HepG2 (cell line): Measurements from ENCODE around the gene DLEC1. TPM values are rescaled to one million over a fixed set of nuclear protein-coding genes. Genes with fewer than 3 reads are reported as not detected.

Experiments used
- FOXC1 ChIP-seq: sonication (generic); formaldehyde crosslinking; IDR thresholded peaks from 2 replicates; pipeline ENCODE4 v1.8.0; 2022; ENCODE audit warnings: mild to moderate bottlenecking, missing genetic modification reagents, borderline replicate concordance
- GPBP1L1 ChIP-seq: sonication (generic); formaldehyde crosslinking; IDR thresholded peaks from 2 replicates; pipeline ENCODE4 v1.5.0; 2020; ENCODE audit warnings: mild to moderate bottlenecking, missing genetic modification reagents
- GPN1 ChIP-seq: sonication (generic); formaldehyde crosslinking; IDR thresholded peaks from 2 replicates; pipeline ENCODE4 v1.5.1; 2020; ENCODE audit warnings: missing genetic modification reagents, borderline replicate concordance
- IKZF4 ChIP-seq: sonication (generic); formaldehyde crosslinking; IDR thresholded peaks from 2 replicates; pipeline ENCODE4 v1.5.1; 2020; ENCODE audit warnings: borderline replicate concordance, mild to moderate bottlenecking, low read depth, missing genetic modification reagents; ENCODE audit errors: not compliant biosample characterization
- JDP2 ChIP-seq: sonication (generic); formaldehyde crosslinking; IDR thresholded peaks from 2 replicates; pipeline ENCODE4 v1.8.1; 2022; ENCODE audit warnings: missing genetic modification reagents, borderline replicate concordance
- MIXL1 ChIP-seq: IDR thresholded peaks from 2 replicates; pipeline ENCODE4 v1.6.1; 2016
- PRMT3 ChIP-seq: sonication (generic); formaldehyde crosslinking; IDR thresholded peaks from 2 replicates; pipeline ENCODE4 v1.8.1; 2022; ENCODE audit warnings: low read depth, mild to moderate bottlenecking, moderate library complexity, missing genetic modification reagents, borderline replicate concordance
- SYNCRIP ChIP-seq: fragments of 200-400 bp; formaldehyde crosslinking; IDR thresholded peaks from 2 replicates; pipeline ENCODE4 v1.6.1; 2018; ENCODE audit warnings: mild to moderate bottlenecking, low read depth, low read length; ENCODE audit not compliant: insufficient read depth
- TBX2 ChIP-seq: sonication (generic); formaldehyde crosslinking; IDR thresholded peaks from 2 replicates; pipeline ENCODE4 v1.5.0; 2020; ENCODE audit warnings: missing genetic modification reagents, mild to moderate bottlenecking, borderline replicate concordance
- ZMAT3 ChIP-seq: sonication (generic); formaldehyde crosslinking; conservative IDR thresholded peaks from 2 replicates; pipeline ENCODE4 v1.7.0; 2021; ENCODE audit warnings: missing genetic modification reagents
- ZNF484 ChIP-seq: sonication (generic); formaldehyde crosslinking; IDR thresholded peaks from 2 replicates; pipeline ENCODE4 v1.5.1; 2020; ENCODE audit warnings: mild to moderate bottlenecking, low read depth, missing genetic modification reagents, borderline replicate concordance
- ZNF552 ChIP-seq: sonication (generic); formaldehyde crosslinking; IDR thresholded peaks from 2 replicates; pipeline ENCODE4 v1.9.0; 2022; ENCODE audit warnings: missing genetic modification reagents, mild to moderate bottlenecking, borderline replicate concordance
- polyA plus RNA-seq, 8 experiments: library from polyadenylated mRNA; depleted of rRNA in 3 of 8; stranded (reverse) in 7 of 8; unstranded in 1 of 8; fragments of >200 nt; fragmentation: Illumina TruSeq in 4 of 8; extraction: Trizol in 4 of 8; gene quantifications; 2 replicates each; pipeline versions ENCODE4 v1.2.1 to v1.2.3, GENCODE V29; 2011 to 2016; ENCODE audit warnings: low read depth in 4 of 8, missing spikeins in 1 of 8, mixed read lengths in 1 of 8; ENCODE audit not compliant: insufficient read depth in 1 of 8
- total RNA-seq, 5 experiments: library from RNA; depleted of rRNA; stranded (reverse); fragments of >200 nt; fragmentation: Illumina TruSeq; extraction: Trizol; gene quantifications; 2 replicates each; pipeline ENCODE4 v1.2.3, GENCODE V29; 2016; ENCODE audit warnings: low read depth in 1 of 5
- TF ChIP-seq, protein P1 (sequence below): IDR thresholded peaks from 2 replicates; pipeline ENCODE4 v1.6.1; 2016; ENCODE audit warnings: low read depth, missing genetic modification reagents, missing compliant biosample characterization
- TF ChIP-seq, protein P2 (sequence below): sonication (generic); formaldehyde crosslinking; IDR thresholded peaks from 2 replicates; pipeline ENCODE4 v1.4.0; 2020; ENCODE audit warnings: missing genetic modification reagents

Gene DLEC1
- total and polyA plus RNA-seq, 2 of the 13 experiments (the other 11 are each of a cell fraction or from before 2014, with no cell fraction given) = 0.09 TPM; not detected in 1

- TF ChIP-seq, protein P1, sequence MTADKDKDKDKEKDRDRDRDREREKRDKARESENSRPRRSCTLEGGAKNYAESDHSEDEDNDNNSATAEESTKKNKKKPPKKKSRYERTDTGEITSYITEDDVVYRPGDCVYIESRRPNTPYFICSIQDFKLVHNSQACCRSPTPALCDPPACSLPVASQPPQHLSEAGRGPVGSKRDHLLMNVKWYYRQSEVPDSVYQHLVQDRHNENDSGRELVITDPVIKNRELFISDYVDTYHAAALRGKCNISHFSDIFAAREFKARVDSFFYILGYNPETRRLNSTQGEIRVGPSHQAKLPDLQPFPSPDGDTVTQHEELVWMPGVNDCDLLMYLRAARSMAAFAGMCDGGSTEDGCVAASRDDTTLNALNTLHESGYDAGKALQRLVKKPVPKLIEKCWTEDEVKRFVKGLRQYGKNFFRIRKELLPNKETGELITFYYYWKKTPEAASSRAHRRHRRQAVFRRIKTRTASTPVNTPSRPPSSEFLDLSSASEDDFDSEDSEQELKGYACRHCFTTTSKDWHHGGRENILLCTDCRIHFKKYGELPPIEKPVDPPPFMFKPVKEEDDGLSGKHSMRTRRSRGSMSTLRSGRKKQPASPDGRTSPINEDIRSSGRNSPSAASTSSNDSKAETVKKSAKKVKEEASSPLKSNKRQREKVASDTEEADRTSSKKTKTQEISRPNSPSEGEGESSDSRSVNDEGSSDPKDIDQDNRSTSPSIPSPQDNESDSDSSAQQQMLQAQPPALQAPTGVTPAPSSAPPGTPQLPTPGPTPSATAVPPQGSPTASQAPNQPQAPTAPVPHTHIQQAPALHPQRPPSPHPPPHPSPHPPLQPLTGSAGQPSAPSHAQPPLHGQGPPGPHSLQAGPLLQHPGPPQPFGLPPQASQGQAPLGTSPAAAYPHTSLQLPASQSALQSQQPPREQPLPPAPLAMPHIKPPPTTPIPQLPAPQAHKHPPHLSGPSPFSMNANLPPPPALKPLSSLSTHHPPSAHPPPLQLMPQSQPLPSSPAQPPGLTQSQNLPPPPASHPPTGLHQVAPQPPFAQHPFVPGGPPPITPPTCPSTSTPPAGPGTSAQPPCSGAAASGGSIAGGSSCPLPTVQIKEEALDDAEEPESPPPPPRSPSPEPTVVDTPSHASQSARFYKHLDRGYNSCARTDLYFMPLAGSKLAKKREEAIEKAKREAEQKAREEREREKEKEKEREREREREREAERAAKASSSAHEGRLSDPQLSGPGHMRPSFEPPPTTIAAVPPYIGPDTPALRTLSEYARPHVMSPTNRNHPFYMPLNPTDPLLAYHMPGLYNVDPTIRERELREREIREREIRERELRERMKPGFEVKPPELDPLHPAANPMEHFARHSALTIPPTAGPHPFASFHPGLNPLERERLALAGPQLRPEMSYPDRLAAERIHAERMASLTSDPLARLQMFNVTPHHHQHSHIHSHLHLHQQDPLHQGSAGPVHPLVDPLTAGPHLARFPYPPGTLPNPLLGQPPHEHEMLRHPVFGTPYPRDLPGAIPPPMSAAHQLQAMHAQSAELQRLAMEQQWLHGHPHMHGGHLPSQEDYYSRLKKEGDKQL (CRISPR knock-in tag) = no peak
- TF ChIP-seq ZMAT3 (CRISPR knock-in tag) (peak; percentile 10; the same call in 1 of the 2 replicates), JDP2 (CRISPR knock-in tag) (no peak; the same call in 1 of the 2 replicates), TBX2 (CRISPR knock-in tag) (0 out of 2 replicates have a peak, but pooled peaks have one; percentile 3), PRMT3 (CRISPR knock-in tag) (no peak), ZNF552 (CRISPR knock-in tag) (no peak), FOXC1 (CRISPR knock-in tag) (peak; percentile 69; the same call in 1 of the 2 replicates), IKZF4 (CRISPR knock-in tag) (no peak), GPN1 (CRISPR knock-in tag) (no peak), SYNCRIP (no peak), GPBP1L1 (CRISPR knock-in tag) (no peak), MIXL1 (CRISPR knock-in tag) (no peak; the same call in 1 of the 2 replicates), ZNF484 (CRISPR knock-in tag) (no peak)
- TF ChIP-seq, protein P2, sequence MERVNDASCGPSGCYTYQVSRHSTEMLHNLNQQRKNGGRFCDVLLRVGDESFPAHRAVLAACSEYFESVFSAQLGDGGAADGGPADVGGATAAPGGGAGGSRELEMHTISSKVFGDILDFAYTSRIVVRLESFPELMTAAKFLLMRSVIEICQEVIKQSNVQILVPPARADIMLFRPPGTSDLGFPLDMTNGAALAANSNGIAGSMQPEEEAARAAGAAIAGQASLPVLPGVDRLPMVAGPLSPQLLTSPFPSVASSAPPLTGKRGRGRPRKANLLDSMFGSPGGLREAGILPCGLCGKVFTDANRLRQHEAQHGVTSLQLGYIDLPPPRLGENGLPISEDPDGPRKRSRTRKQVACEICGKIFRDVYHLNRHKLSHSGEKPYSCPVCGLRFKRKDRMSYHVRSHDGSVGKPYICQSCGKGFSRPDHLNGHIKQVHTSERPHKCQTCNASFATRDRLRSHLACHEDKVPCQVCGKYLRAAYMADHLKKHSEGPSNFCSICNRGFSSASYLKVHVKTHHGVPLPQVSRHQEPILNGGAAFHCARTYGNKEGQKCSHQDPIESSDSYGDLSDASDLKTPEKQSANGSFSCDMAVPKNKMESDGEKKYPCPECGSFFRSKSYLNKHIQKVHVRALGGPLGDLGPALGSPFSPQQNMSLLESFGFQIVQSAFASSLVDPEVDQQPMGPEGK (CRISPR knock-in tag) = peak; percentile 31
Measured at GRCh38 chr3:38138349-38139190, 99.6 kb downstream of the DLEC1 start, which contains the start of gene MYD88 (continued).
